Dendritic cell treated with granulocyte-macrophage colony-stimulating factor and Interleukin-4, amounts not matched to agents 40 ng/mL and 50 ng/mL, for 4 days (primary cell): ENCODE data around the gene GET3.

Experiments used
- H3K27ac Mint-ChIP-seq: one replicate; pipeline ENCODE4 v1.8.0; 2022; ENCODE audit warnings: mild to moderate bottlenecking, mixed read lengths
- H3K27me3 Mint-ChIP-seq: one replicate; pipeline ENCODE4 v1.8.0; 2022; ENCODE audit warnings: mild to moderate bottlenecking, mixed read lengths
- H3K36me3 Mint-ChIP-seq: one replicate; pipeline ENCODE4 v1.8.0; 2022; ENCODE audit warnings: low read depth, mixed read lengths
- H3K4me1 Mint-ChIP-seq: one replicate; pipeline ENCODE4 v1.8.0; 2022; ENCODE audit warnings: low read depth, mixed read lengths
- H3K4me3 Mint-ChIP-seq: one replicate; pipeline ENCODE4 v1.8.0; 2022; ENCODE audit warnings: mild to moderate bottlenecking, moderate library complexity, mixed read lengths
- H3K9me3 Mint-ChIP-seq: one replicate; pipeline ENCODE4 v1.8.0; 2022; ENCODE audit warnings: mixed read lengths
- intact Hi-C: fragments of 100-400 bp; cut with micrococcal nuclease; formaldehyde crosslinking; loops from one replicate; pipeline ENCODE4 v1.15.0; 2022

The GET3 gene

GRCh38 chr19:12784871-12785430 is 47.7 kb downstream of the GET3 start:
- H3K4me3 Mint-ChIP-seq, result no peak overlapping the region
- no peak overlapping the region for H3K27ac Mint-ChIP-seq
- H3K36me3 Mint-ChIP-seq, result peaks cover 9% of the 10 kb centered on the region
- peaks cover 35% of the 10 kb centered on the region for H3K4me1 Mint-ChIP-seq
- intact Hi-C loops, result no loop called here
- H3K27me3 Mint-ChIP-seq, result no peaks in the 10 kb centered on the region
- no peaks in the 10 kb centered on the region for H3K9me3 Mint-ChIP-seq

- intact Hi-C loops, result no loop called here
- H3K4me1 Mint-ChIP-seq, result peaks cover 36% of the 10 kb centered on the region
- H3K4me3 Mint-ChIP-seq, result no peak overlapping the region
- no peaks in the 10 kb centered on the region for H3K27me3 Mint-ChIP-seq
- no peaks in the 10 kb centered on the region for H3K9me3 Mint-ChIP-seq
- no peak overlapping the region for H3K27ac Mint-ChIP-seq
- peaks cover 13% of the 10 kb centered on the region for H3K36me3 Mint-ChIP-seq
Observed at GRCh38 chr19:12785431-12786031, 48.2 kb downstream of the GET3 start.

GRCh38 chr19:12786141-12786870 is 49.0 kb downstream of the GET3 start:
- no peak overlapping the region for H3K27ac Mint-ChIP-seq
- H3K27me3 Mint-ChIP-seq, result no peaks in the 10 kb centered on the region
- peaks cover 20% of the 10 kb centered on the region for H3K36me3 Mint-ChIP-seq
- no peaks in the 10 kb centered on the region for H3K9me3 Mint-ChIP-seq
- intact Hi-C loops, result no loop called here
- peak overlapping the region; percentile 40 for H3K4me3 Mint-ChIP-seq
- peaks cover 41% of the 10 kb centered on the region for H3K4me1 Mint-ChIP-seq

- Mint-ChIP-seq H3K4me1 (peaks cover 35% of the 10 kb centered on the region), H3K27me3 (no peaks in the 10 kb centered on the region), H3K36me3 (peaks cover 27% of the 10 kb centered on the region), H3K9me3 (no peaks in the 10 kb centered on the region), H3K27ac (no peak overlapping the region), H3K4me3 (peak overlapping the region; percentile 40)
- intact Hi-C loops, result no loop called here
Observed at GRCh38 chr19:12786952-12787351, 49.7 kb downstream of the GET3 start.

- Mint-ChIP-seq H3K27ac (no peak overlapping the region), H3K36me3 (peaks cover 32% of the 10 kb centered on the region), H3K9me3 (no peaks in the 10 kb centered on the region), H3K27me3 (no peaks in the 10 kb centered on the region), H3K4me3 (no peak overlapping the region), H3K4me1 (peaks cover 31% of the 10 kb centered on the region)
- intact Hi-C loops, result no loop called here
Observed at GRCh38 chr19:12787458-12787857, 50.2 kb downstream of the GET3 start.

GRCh38 chr19:12788042-12788681 is 50.9 kb downstream of the GET3 start:
- peak overlapping the region; percentile 91 for H3K4me3 Mint-ChIP-seq
- no peaks in the 10 kb centered on the region for H3K9me3 Mint-ChIP-seq
- no peaks in the 10 kb centered on the region for H3K27me3 Mint-ChIP-seq
- H3K27ac Mint-ChIP-seq, result no peak overlapping the region
- intact Hi-C loops, result no loop called here
- H3K36me3 Mint-ChIP-seq, result peaks cover 39% of the 10 kb centered on the region
- H3K4me1 Mint-ChIP-seq, result peaks cover 31% of the 10 kb centered on the region

GRCh38 chr19:12788682-12789097 is 51.4 kb downstream of the GET3 start:
- Mint-ChIP-seq H3K4me1 (peaks cover 31% of the 10 kb centered on the region), H3K27ac (no peak overlapping the region), H3K36me3 (peaks cover 44% of the 10 kb centered on the region), H3K27me3 (no peaks in the 10 kb centered on the region), H3K9me3 (no peaks in the 10 kb centered on the region), H3K4me3 (peak overlapping the region; percentile 91)
- intact Hi-C loops, result no loop called here

- Mint-ChIP-seq H3K4me1 (peaks cover 35% of the 10 kb centered on the region), H3K27me3 (no peaks in the 10 kb centered on the region), H3K9me3 (no peaks in the 10 kb centered on the region), H3K4me3 (peak overlapping the region; percentile 95), H3K36me3 (peaks cover 50% of the 10 kb centered on the region), H3K27ac (no peak overlapping the region)
- intact Hi-C loops, result no loop called here
Observed at GRCh38 chr19:12789098-12789903, 52.0 kb downstream of the GET3 start.

GRCh38 chr19:12789904-12790619 is 52.8 kb downstream of the GET3 start:
- Mint-ChIP-seq H3K4me3 (peak overlapping the region; percentile 95), H3K36me3 (peaks cover 51% of the 10 kb centered on the region), H3K27me3 (no peaks in the 10 kb centered on the region), H3K27ac (no peak overlapping the region), H3K9me3 (no peaks in the 10 kb centered on the region), H3K4me1 (peaks cover 43% of the 10 kb centered on the region)
- intact Hi-C loops, result loop anchor here (1.0 kb wide), 1 partner anchor 8 kb away; no protein-coding TSS in a partner anchor

- Mint-ChIP-seq H3K27ac (no peak overlapping the region), H3K27me3 (no peaks in the 10 kb centered on the region), H3K9me3 (no peaks in the 10 kb centered on the region), H3K36me3 (peaks cover 51% of the 10 kb centered on the region), H3K4me1 (peaks cover 48% of the 10 kb centered on the region), H3K4me3 (peak overlapping the region; percentile 95)
- intact Hi-C loops, result loop anchor here (1.0 kb wide), 2 partner anchors 8 to 13 kb away; no protein-coding TSS in a partner anchor
Observed at GRCh38 chr19:12790628-12791344, 53.5 kb downstream of the GET3 start.

GRCh38 chr19:12791345-12792050 is 54.2 kb downstream of the GET3 start, which contains the start of gene JUNB:
Gene JUNB (plus strand): TSS chr19:12791486. CDS start chr19:12791772, 286 bp downstream.
- Mint-ChIP-seq H3K4me3 (peak within 1 kb of the TSS; percentile 95), H3K36me3 (peaks cover 51% of the 10 kb centered on the region), H3K9me3 (no peaks in the 10 kb centered on the region), H3K27ac (no peak within 1 kb of the TSS), H3K27me3 (no peaks in the 10 kb centered on the region), H3K4me1 (peaks cover 55% of the 10 kb centered on the region)
- intact Hi-C loops, result loop anchor here (1.0 kb wide), 1 partner anchor 14 kb away; no protein-coding TSS in a partner anchor
